GM19239 (cell line): Measurements from ENCODE around the gene TCF3.
A peak's percentile ranks its signal among the peaks of the same experiment; 100 is the strongest.

Source experiments
- DNase-seq: peaks from one replicate; pipeline ENCODE4 v3.0.0; 2011; ENCODE audit warnings: low spot score; ENCODE audit not compliant: insufficient read length
- FAIRE-seq: peaks from 2 replicates; lab custom pipeline; 2011; peaks lifted over from hg19 to GRCh38; lab: Jason Lieb, UNC

Gene TCF3

GRCh38 chr19:1633269-1633826 is 19.1 kb downstream of the TCF3 start:
- no peak for DNase-seq
- FAIRE-seq = no peak

DNA sequence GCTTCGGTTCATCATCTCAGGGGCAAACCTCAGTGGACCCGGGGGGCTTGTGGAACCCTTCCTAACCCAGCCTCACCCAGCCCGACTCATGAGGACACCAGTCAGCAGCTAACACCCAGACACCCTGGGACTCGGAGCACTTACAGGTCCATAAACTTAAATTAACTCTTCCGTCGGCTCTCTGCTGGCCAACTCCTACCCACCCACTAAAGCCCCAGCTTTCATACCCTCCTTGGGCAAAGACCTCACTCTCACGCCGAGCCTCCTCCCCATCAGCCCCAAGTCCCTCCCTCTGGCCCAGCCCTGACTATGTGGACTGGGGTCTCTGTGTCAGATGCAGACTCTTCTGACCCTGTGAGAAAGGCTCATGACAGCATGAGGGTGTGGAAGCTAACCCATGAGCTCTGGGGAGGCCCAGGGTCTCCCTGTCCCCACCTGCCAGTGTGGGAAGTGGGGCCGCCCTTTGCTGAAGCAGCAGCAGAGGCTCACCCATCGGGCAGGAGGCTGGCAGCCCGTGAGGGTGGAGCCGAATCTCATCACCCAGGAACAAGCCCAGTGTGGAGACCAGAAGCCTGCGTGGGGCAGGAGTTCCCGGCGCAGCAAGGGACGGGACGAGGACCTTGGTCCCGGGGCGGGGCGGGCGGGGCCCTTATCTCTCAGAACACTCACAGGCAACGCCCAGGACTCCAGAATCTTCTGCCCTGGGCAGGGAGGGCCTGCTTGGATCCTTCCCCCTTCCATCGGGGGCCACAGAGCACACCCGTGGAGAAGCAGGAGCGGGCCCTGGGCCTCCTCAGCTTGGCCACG is 19.8 kb downstream of the TCF3 start:
- no peak for DNase-seq
- FAIRE-seq = no peak

DNA sequence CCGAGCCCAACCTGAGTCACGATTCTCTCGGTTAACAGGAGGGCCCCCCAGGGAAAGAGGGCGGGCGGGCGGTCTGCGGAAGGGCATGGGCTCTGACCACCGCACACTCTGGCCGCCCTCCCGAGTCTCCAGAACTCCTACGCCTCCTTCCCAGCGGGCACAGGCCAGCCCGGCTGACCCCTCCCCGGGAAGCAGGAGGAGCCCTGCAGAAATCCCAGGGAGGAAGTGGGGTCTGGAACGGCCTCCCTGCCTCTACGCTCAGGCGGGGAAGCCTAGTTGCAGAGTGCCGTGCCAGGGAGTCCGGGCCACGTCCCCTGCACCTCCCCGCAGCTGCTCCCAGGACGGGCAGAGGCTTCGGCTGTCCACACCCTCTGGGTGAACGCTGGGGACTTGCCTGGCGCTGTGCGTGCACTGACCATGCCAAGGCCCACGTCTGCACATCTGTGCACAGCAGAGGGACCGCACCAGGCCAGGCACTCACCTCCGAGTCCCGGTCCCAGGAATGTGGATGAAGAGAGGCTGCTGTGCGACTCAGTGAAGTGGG is 20.8 kb downstream of the TCF3 start:
- FAIRE-seq = no peak
- no peak for DNase-seq

GRCh38 chr19:1630811-1631210 is 21.6 kb downstream of the TCF3 start:
- no peak for FAIRE-seq
- no peak for DNase-seq

GRCh38 chr19:1630012-1630411 is 22.4 kb downstream of the TCF3 start:
- FAIRE-seq (no peak), DNase-seq (no peak)

- FAIRE-seq (no peak), DNase-seq (no peak)
These were observed 23.1 kb downstream of the TCF3 start for GRCh38 chr19:1629256-1629808.

GRCh38 chr19:1627194-1627593 is 25.2 kb downstream of the TCF3 start:
- no peak for DNase-seq
- no peak for FAIRE-seq

DNA sequence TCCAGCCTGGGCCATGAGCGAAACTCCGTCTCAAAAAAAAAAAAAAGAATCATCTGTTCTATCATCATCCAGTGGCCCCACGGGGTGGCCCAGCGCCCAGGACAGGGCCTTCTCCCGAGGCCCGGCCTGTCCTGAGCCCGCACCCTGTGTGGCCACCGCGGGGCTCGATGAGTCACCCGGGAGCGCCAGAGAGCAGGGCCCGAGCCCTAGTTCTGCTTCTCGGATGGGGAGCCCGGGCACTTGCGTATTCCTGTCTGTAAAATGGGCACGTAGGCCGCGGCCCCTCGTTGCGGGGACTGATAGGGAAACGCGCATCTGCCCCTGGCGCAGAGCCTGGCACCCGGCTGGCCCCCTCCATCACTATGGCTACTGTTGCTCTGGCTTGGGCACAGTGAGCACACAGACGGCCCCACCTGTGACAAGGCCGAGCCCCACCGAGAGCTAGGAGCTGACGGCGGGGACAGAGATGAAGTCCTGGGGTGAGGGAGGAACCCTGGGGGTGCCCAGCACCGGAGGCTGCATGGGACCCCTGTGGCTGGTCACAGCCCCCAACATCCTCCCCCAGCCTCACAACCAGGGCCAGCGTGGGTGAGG is 25.9 kb downstream of the TCF3 start:
- FAIRE-seq (no peak), DNase-seq (no peak)

- FAIRE-seq (no peak), DNase-seq (peak; percentile 77)
These were observed 28.0 kb downstream of the TCF3 start for GRCh38 chr19:1624458-1624857.

- no peak for DNase-seq
- no peak for FAIRE-seq
These were observed 29.9 kb downstream of the TCF3 start for GRCh38 chr19:1622541-1622940.

GRCh38 chr19:1622007-1622406 is 30.4 kb downstream of the TCF3 start:
- no peak for FAIRE-seq
- DNase-seq = no peak

GRCh38 chr19:1621574-1621973 is 30.8 kb downstream of the TCF3 start:
- no peak for FAIRE-seq
- DNase-seq = no peak

- DNase-seq (no peak), FAIRE-seq (no peak)
These were observed 31.4 kb downstream of the TCF3 start for GRCh38 chr19:1621021-1621420.

DNA sequence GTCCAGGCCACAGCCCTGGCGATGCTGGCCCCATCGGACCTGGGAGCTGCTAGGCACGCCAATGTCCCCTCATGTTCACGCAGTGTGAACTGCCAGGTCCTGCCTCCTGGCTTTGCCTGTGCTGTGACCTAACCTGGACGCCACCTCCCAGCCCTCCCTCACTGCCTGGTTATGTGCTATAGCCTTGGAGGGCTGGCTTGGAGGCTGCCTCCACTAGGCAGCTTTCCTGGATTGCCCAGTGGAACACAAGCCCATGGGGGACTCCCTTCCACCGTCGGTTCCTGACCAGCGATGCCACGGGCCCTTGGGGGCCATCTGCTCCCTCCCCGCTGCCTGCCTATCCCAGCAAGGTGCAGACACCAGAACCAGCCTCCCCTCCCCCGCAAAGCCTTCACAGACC is 31.9 kb downstream of the TCF3 start:
- DNase-seq (no peak), FAIRE-seq (no peak)

DNA sequence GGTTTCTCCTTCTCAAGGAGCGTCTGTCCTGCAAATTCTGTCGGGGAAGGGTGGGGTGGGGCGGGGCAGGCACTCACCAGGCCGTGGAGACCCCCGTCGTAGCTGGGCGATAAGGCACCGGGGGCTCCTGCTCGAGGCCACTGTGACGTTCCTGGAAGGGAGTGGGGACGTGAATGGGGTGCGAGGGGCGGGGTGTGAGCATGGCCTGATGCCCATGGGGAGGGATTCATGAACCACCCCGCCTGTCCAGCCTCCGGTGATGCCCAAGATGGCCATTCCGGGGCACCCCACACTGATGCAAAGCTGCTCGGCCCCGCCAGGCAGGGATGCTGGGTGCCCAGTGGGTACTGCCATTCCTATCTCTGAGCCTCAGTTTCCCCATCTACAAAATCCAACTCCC is 32.7 kb downstream of the TCF3 start:
- FAIRE-seq = no peak

GRCh38 chr19:1619094-1619439 is 33.3 kb downstream of the TCF3 start:
- DNase-seq = no peak
- FAIRE-seq = no peak

More for the DNA sequence above, 32.7 kb downstream of the TCF3 start:
- DNase-seq = no peak

- FAIRE-seq (no peak), DNase-seq (peak; percentile 93)
These were observed 34.0 kb downstream of the TCF3 start for GRCh38 chr19:1618157-1619093.

- DNase-seq = no peak
- no peak for FAIRE-seq
These were observed 35.5 kb downstream of the TCF3 start for GRCh38 chr19:1616875-1617274.

DNA sequence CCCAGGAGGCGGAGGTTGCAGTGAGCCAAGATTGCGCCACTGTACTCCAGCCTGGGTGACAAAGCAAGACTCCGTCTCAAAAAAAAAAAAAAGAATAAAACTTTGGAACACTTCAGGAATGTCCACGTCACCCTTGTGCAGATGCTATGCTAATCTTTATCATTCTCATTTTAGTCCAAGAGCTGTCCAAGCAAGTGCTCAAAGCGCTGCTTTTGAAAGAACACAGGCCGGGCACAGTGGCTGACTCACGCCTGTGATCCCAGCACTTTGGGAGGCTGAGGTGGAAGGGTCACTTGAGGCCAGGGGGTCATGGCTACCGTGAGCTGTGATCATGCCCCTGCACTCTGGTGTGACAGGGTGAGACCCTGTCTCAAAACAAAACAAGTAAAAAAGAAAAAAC is 36.0 kb downstream of the TCF3 start:
- FAIRE-seq (no peak), DNase-seq (no peak)

- no peak for DNase-seq
- no peak for FAIRE-seq
These were observed 37.2 kb downstream of the TCF3 start for GRCh38 chr19:1615156-1615765.
